Body of pancreas (tissue), 4 donors: ENCODE data around the gene OR7G2.
"Not testable (repeated sequence)": the region's sequence is repeated elsewhere in the genome, so short reads cannot be mapped to it uniquely, and the experiment has no call there.

Experiments used
- CTCF ChIP-seq, 7 experiments: fragments of 450-650 bp in 4 of 7; fragments of 200-600 bp in 3 of 7; sonication (generic) in 3 of 7; IDR thresholded peaks; one replicate each; pipeline ENCODE4 v1.5.1; 2016 to 2019; ENCODE audit warnings: antibody characterized with exemption in 7 of 7
- POLR2A ChIP-seq, 3 donors: fragments of 450-650 bp; IDR thresholded peaks; one replicate each; pipeline ENCODE4 v1.6.1; 2016; ENCODE audit warnings: antibody characterized with exemption in 3 of 3, mild to moderate bottlenecking in 2 of 3

GRCh38 chr19:9056131-9056530 is 51.1 kb downstream of the OR7G2 start:
- TF ChIP-seq CTCF, POLR2A (IDR thresholded peaks at IDR 0.05): not testable (repeated sequence)
